HG02798 (cell line): ENCODE data around the gene PARG.
"Not testable (repeated sequence)": the region's sequence is repeated elsewhere in the genome, so short reads cannot be mapped to it uniquely, and the experiment has no call there.

ENCODE experiments used
- ATAC-seq: cut with Tn5 transposase; IDR thresholded peaks from one replicate; pipeline ENCODE4 v1.9.1; 2021; ENCODE audit warnings: mild to moderate bottlenecking; ENCODE audit not compliant: unreplicated experiment, poor library complexity

Gene PARG

GRCh38 chr10:49941447-49942338, at the start of gene PARG, which contains the start of gene TIMM23B:
Gene PARG, minus strand, starts transcription at chr10:49942027. Its CDS starts 302 bp downstream, at chr10:49941725.
Gene TIMM23B, plus strand, starts transcription at chr10:49942053. Its CDS starts 142 bp downstream, at chr10:49942195.
- ATAC-seq, result peak; percentile 79

DNA sequence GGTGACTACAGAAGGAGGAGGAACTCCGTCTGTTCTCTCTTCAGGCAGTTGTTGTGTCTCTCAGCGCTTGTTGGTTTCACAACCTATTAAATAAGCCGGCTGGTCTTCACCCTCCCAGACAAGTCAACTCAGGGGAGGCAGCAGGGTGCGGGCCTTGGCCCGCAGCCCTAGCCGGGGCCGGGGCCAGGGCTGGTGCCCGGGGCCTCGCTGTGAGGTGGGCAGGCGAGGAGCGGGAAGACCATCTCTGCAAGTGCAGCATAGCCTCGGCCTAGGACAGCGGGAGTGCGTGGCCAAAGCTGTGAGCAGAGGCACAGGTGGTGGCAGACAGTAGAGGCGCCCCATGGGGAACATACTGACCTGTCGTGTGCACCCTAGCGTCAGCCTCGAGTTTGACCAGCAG, 46.5 kb upstream of the PARG start, which contains the start of gene AGAP6:
AGAP6 (plus strand) TSS at position 31 of the 400 bp plus-strand sequence; CDS start at position 341, 310 bp downstream.
- ATAC-seq, result not testable (repeated sequence)

GRCh38 chr10:49987207-49987606, 45.4 kb upstream of the PARG start:
- not testable (repeated sequence) for ATAC-seq

GRCh38 chr10:49977756-49978155, 35.9 kb upstream of the PARG start:
- ATAC-seq, result not testable (repeated sequence)

- ATAC-seq, result not testable (repeated sequence)
Observed at GRCh38 chr10:49972094-49972493, 30.3 kb upstream of the PARG start.

DNA sequence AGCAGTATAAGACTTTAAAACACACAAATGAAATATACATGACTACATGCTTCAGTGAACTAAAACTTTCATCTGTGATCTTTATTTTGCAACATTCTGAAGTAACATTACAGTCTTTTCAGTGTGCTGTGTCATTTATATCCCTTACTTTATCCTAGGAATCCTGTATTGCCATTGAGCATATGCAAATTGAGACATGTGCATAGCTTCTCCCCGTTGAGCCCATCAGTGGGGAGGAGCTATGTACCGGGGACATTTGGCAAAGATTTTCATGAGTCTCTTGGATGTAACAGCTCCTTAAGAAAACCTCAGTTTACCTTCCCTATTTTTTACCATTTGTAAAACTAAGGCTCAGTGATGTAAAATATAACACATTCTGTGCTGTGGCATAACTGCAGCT, 29.6 kb upstream of the PARG start:
- ATAC-seq, result not testable (repeated sequence)

- not testable (repeated sequence) for ATAC-seq
Observed at GRCh38 chr10:49970331-49970857, 28.6 kb upstream of the PARG start.

DNA sequence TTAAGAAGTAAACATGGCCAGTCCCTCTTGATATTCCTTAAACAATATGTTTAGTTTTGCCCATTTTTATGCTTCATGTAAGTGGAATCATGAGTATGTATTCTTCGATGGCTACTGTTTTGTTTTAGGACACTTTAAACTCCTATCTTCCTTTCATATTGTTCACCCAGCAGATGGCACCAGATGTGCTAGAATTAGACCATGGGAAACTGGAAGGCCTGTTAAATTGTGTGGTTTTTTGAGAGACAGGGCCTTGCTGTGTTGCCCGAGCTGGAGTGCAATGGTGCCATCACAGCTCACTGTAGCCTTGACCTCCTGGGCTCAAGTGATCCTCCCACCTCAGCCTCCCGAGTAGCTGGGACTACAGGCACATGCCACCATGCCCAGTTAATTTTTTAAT, 11.3 kb upstream of the PARG start:
- ATAC-seq, result not testable (repeated sequence)

DNA sequence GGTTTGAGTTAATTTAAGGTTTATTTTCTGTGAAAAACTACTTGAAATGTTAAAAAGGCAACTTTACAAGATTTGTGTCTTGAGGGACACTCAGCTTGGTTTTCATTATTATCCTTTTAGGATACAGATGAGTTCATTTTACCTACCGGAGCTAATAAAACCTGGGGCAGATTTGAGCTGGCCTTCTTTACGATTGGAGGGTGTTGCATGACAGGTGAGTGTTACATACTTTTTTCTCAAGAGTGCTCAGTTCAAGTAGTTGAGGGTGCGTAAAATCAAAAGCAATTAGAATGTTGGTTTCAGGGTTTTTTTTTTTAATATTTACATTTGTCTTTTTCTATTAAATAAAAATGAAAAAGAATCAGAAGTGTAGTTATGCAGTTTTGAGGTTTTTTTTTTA, 10.2 kb upstream of the PARG start:
- ATAC-seq, result not testable (repeated sequence)

DNA sequence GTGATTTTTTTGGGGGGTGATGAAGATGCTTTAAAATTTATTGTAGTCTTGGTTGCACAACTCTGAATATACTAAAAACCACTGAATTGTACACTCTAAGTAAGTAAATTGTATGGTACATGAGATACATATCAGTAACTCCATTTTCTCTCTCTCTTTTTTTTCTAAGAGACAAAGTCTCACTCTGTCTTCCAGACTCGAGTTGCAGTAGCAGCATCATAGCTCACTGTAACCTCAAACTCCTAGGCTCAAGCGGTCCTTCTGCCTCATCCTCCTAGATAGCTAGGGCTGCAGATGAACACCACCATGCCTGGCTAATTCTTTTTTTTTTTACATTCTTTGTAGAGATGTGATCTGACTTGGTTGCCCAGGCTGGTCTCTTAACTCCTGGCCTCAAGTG, 6.9 kb upstream of the PARG start:
- ATAC-seq, result not testable (repeated sequence)

GRCh38 chr10:49948142-49948541, 6.3 kb upstream of the PARG start:
- peak; percentile 82 for ATAC-seq

- ATAC-seq, result not testable (repeated sequence)
Observed at GRCh38 chr10:49943607-49944006, 1.8 kb upstream of the PARG start.

DNA sequence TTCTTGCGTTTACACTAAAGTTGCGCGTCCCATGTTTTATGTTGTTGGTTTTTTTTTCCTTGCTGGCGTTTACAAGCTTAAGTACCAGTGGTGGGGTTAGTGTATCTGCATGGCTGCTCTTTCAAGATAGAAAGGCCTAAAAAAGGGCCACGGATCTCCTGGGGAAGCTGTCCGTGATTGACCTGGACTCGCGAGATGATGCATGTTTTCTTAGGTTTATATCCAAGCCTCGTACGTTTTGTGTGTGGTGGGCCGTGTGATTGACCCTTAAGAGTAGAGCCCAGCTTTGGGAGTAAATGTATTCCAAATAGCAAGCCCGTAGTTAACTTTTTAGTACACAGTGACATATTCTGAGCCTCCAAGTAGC, 495 bp upstream of the PARG start:
- ATAC-seq, result not testable (repeated sequence)

GRCh38 chr10:49931959-49932728, 9.7 kb downstream of the PARG start:
- not testable (repeated sequence) for ATAC-seq

DNA sequence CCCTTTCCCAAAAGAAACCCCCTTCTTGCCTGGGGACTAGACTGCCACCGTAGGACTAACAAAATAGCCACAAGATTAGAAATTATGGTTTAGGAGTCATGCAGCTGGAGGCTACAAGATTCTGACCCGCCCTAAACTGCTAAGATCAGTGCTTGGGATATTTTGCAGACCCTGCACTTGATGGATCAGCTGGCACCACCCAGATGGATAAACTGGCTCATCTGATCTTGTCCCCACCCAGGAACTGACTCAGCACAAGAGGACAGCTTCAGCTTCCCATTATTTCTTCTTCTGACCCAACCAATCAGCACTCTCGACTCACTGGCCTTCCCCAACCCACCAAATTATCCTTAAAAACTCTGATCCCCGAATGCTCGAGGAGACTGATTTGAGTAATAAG, 10.6 kb downstream of the PARG start:
- ATAC-seq, result not testable (repeated sequence)

DNA sequence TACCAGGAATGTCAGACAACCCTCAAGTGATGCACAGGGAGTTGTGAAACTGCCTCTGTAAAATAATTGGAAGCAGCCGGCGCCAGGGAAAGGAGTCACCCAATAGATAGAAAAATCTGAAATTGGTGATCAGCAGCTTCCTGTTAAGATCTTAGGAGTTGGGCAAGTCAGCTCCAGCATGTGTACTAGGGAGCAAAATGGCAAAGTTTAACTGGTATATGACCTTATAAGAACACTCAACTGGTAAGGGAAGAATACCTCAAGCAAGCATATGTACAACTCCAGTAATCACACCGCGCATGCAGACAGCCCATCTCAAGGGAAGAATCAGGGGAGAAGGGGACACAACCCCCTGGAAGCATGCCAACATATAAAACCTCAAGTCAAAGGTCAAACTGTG, 18.3 kb downstream of the PARG start:
- not testable (repeated sequence) for ATAC-seq

DNA sequence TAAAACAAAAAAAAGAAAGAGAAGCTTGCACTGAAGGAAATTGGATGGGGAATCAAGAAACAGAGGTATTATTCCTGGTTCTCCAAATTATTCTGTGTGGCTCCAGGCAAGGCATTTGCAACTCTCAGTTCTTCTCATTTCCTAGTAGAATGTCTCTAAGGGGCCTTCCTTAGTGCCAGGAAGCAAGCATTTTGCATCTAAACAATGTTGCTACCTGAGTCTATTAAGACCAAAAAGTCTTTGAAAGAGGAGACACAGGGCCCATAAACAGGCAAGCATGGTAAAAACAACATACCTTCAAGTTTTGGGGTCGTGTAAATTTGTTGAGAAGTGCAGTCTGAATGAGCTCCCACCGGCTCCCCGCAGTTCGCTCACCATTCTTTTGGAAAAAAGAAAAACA, 19.8 kb downstream of the PARG start:
- not testable (repeated sequence) for ATAC-seq

- ATAC-seq, result not testable (repeated sequence)
Observed at GRCh38 chr10:49917927-49918326, 23.9 kb downstream of the PARG start.

DNA sequence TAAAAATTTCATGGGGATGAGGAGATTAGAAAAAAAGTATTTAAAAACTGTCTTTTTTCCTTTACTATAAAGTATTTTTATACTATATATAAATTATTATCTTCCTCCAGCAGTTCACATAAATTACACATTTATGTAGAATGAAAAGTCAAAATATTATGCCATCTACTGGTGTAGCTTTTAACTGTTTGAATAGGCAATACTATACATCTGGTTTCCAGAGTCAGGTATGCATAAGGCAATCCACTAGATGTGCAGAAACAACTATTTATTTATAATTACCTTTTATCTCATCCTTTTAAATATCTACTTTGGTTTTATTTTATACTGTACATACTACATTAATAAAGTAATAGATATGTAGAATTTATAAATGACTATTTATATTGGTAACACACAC, 25.4 kb downstream of the PARG start:
- not testable (repeated sequence) for ATAC-seq

GRCh38 chr10:49910295-49910694, 31.5 kb downstream of the PARG start:
- not testable (repeated sequence) for ATAC-seq
